ENCODE data around the gene GLDN. TPM values are rescaled to one million over a fixed set of nuclear protein-coding genes. Genes with fewer than 3 reads are reported as not detected.

Gene GLDN
- total and polyA plus RNA-seq, 2 donors: 0.14 to 1.3 TPM

DNA sequence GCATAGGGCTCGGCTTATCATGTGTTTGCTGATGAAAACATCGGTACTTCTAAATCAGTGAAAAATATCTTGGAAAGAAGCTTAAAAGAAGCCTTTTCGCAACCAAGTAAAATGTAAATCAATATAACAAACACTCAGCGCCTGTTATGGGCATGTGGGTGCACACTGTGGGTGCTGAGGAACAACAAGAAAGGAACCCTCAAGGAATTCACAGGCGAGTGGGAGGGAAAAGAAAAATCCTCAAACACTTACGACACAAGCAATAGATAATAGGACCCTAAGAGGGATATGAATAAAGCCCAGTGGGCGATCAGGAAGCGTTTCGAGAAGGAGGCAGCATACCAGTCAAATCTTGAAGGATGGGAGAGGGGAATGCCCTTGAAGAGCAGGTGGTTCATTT is 21.9 kb downstream of the GLDN start:
- no peak overlapping the region for H3K27ac ChIP-seq (ENCODE audit: low read depth in 1 of 2, low read length in 1 of 2)
- H3K9me3 ChIP-seq (ENCODE audit: control insufficient read depth in 2 of 2, insufficient read depth in 1 of 2, low read length in 1 of 2): no peaks in the 10 kb centered on the region
- no peaks in the 10 kb centered on the region for H3K27me3 ChIP-seq (ENCODE audit: control insufficient read depth in 2 of 2, insufficient read depth in 1 of 2, low read length in 1 of 2)
- no peaks in the 10 kb centered on the region for H3K36me3 ChIP-seq (ENCODE audit: control insufficient read depth in 2 of 2, insufficient read depth in 2 of 2, low read length in 1 of 2)
- no peak for DNase-seq (ENCODE audit: low read depth in 6 of 9, low spot score in 9 of 9)
- H3K4me1 ChIP-seq (ENCODE audit: control insufficient read depth in 2 of 2, insufficient read depth in 2 of 2, low read length in 2 of 2): no peaks in the 10 kb centered on the region
- H3K4me3 ChIP-seq (ENCODE audit: low read length in 2 of 2): no peak overlapping the region
- 86% methylated on average over 9 of the region's 9 CpGs for WGBS

DNA sequence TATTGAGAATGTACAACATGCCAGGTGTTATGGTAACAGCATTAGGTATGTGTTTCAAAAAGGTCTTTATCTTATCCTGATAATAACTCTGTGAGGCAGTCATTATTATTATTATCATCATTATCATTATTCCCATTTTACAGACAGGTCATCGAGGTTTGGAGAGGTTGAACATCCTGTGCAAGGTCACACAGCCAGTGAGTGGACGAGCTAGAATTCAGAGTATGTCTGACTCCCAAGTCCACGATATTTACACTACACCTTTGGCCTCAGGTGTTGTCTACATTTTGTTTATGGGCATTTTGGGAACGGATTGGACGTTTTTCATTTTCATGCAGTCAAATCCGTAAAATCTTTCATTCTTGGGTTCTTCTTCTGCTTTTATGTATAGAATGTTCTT is 24.0 kb downstream of the GLDN start:
- H3K36me3 ChIP-seq (ENCODE audit: control insufficient read depth in 2 of 2, insufficient read depth in 2 of 2, low read length in 1 of 2): no peaks in the 10 kb centered on the region
- no peak for DNase-seq (ENCODE audit: low read depth in 6 of 9, low spot score in 9 of 9)
- 95% methylated on average over 6 of the region's 6 CpGs for WGBS
- H3K27me3 ChIP-seq (ENCODE audit: control insufficient read depth in 2 of 2, insufficient read depth in 1 of 2, low read length in 1 of 2): no peaks in the 10 kb centered on the region
- no peaks in the 10 kb centered on the region for H3K4me1 ChIP-seq (ENCODE audit: control insufficient read depth in 2 of 2, insufficient read depth in 2 of 2, low read length in 2 of 2)
- no peaks in the 10 kb centered on the region for H3K9me3 ChIP-seq (ENCODE audit: control insufficient read depth in 2 of 2, insufficient read depth in 1 of 2, low read length in 1 of 2)
- no peak overlapping the region for H3K27ac ChIP-seq (ENCODE audit: low read depth in 1 of 2, low read length in 1 of 2)
- no peak overlapping the region for H3K4me3 ChIP-seq (ENCODE audit: low read length in 2 of 2)

DNA sequence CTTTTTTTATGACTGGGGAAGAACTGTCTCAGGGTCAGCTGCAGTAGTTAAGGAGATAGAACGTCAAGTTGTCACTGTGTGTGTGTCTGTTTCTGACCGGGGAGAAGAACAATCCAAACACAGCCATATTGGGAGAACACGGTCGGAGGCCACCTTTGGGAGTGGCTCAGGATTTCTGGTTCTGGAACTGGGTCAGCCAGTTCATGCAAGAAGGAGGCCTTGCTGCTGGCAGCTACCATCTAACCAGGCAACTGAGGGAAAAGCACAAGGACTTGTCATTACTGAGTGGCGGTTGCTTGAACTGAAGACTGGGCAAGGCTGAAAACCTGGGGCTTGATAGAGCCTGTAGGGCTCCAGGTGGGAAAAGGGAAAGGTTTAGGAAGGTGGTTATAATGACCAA is 24.6 kb downstream of the GLDN start:
- DNase-seq (ENCODE audit: low read depth in 6 of 9, low spot score in 9 of 9): no peak

GRCh38 chr15:51366920-51367319 is 25.5 kb downstream of the GLDN start:
- H3K4me3 ChIP-seq (ENCODE audit: low read length in 2 of 2): no peak overlapping the region
- WGBS: 91% methylated on average over 3 of the region's 3 CpGs
- DNase-seq (ENCODE audit: low read depth in 6 of 9, low spot score in 9 of 9): no peak
- no peaks in the 10 kb centered on the region for H3K4me1 ChIP-seq (ENCODE audit: control insufficient read depth in 2 of 2, insufficient read depth in 2 of 2, low read length in 2 of 2)
- no peaks in the 10 kb centered on the region for H3K27me3 ChIP-seq (ENCODE audit: control insufficient read depth in 2 of 2, insufficient read depth in 1 of 2, low read length in 1 of 2)
- H3K9me3 ChIP-seq (ENCODE audit: control insufficient read depth in 2 of 2, insufficient read depth in 1 of 2, low read length in 1 of 2): no peaks in the 10 kb centered on the region
- no peak overlapping the region for H3K27ac ChIP-seq (ENCODE audit: low read depth in 1 of 2, low read length in 1 of 2)
- no peaks in the 10 kb centered on the region for H3K36me3 ChIP-seq (ENCODE audit: control insufficient read depth in 2 of 2, insufficient read depth in 2 of 2, low read length in 1 of 2)

More for the DNA sequence above, 24.6 kb downstream of the GLDN start:
- Histone ChIP-seq H3K4me3 (ENCODE audit: low read length in 2 of 2) (no peak overlapping the region), H3K9me3 (ENCODE audit: control insufficient read depth in 2 of 2, insufficient read depth in 1 of 2, low read length in 1 of 2) (no peaks in the 10 kb centered on the region), H3K27ac (ENCODE audit: low read depth in 1 of 2, low read length in 1 of 2) (no peak overlapping the region), H3K36me3 (ENCODE audit: control insufficient read depth in 2 of 2, insufficient read depth in 2 of 2, low read length in 1 of 2) (no peaks in the 10 kb centered on the region), H3K4me1 (ENCODE audit: control insufficient read depth in 2 of 2, insufficient read depth in 2 of 2, low read length in 2 of 2) (no peaks in the 10 kb centered on the region), H3K27me3 (ENCODE audit: control insufficient read depth in 2 of 2, insufficient read depth in 1 of 2, low read length in 1 of 2) (no peaks in the 10 kb centered on the region)
- WGBS: 96% methylated on average over 5 of the region's 5 CpGs

- no peaks in the 10 kb centered on the region for H3K4me1 ChIP-seq (ENCODE audit: control insufficient read depth in 2 of 2, insufficient read depth in 2 of 2, low read length in 2 of 2)
- WGBS: 91% methylated on average over 10 of the region's 10 CpGs
- H3K27me3 ChIP-seq (ENCODE audit: control insufficient read depth in 2 of 2, insufficient read depth in 1 of 2, low read length in 1 of 2): no peaks in the 10 kb centered on the region
- H3K4me3 ChIP-seq (ENCODE audit: low read length in 2 of 2): no peak overlapping the region
- no peaks in the 10 kb centered on the region for H3K9me3 ChIP-seq (ENCODE audit: control insufficient read depth in 2 of 2, insufficient read depth in 1 of 2, low read length in 1 of 2)
- H3K27ac ChIP-seq (ENCODE audit: low read depth in 1 of 2, low read length in 1 of 2): no peak overlapping the region
- DNase-seq (ENCODE audit: low read depth in 6 of 9, low spot score in 9 of 9): no peak
- H3K36me3 ChIP-seq (ENCODE audit: control insufficient read depth in 2 of 2, insufficient read depth in 2 of 2, low read length in 1 of 2): no peaks in the 10 kb centered on the region
Measured at GRCh38 chr15:51367322-51367976, 26.0 kb downstream of the GLDN start.

GRCh38 chr15:51368307-51368706 is 26.9 kb downstream of the GLDN start:
- WGBS: 87% methylated on average over 6 of the region's 6 CpGs
- DNase-seq (ENCODE audit: low read depth in 6 of 9, low spot score in 9 of 9): no peak
- no peaks in the 10 kb centered on the region for H3K4me1 ChIP-seq (ENCODE audit: control insufficient read depth in 2 of 2, insufficient read depth in 2 of 2, low read length in 2 of 2)
- no peaks in the 10 kb centered on the region for H3K36me3 ChIP-seq (ENCODE audit: control insufficient read depth in 2 of 2, insufficient read depth in 2 of 2, low read length in 1 of 2)
- no peak overlapping the region for H3K4me3 ChIP-seq (ENCODE audit: low read length in 2 of 2)
- H3K27me3 ChIP-seq (ENCODE audit: control insufficient read depth in 2 of 2, insufficient read depth in 1 of 2, low read length in 1 of 2): no peaks in the 10 kb centered on the region
- H3K27ac ChIP-seq (ENCODE audit: low read depth in 1 of 2, low read length in 1 of 2): no peak overlapping the region
- no peaks in the 10 kb centered on the region for H3K9me3 ChIP-seq (ENCODE audit: control insufficient read depth in 2 of 2, insufficient read depth in 1 of 2, low read length in 1 of 2)

DNA sequence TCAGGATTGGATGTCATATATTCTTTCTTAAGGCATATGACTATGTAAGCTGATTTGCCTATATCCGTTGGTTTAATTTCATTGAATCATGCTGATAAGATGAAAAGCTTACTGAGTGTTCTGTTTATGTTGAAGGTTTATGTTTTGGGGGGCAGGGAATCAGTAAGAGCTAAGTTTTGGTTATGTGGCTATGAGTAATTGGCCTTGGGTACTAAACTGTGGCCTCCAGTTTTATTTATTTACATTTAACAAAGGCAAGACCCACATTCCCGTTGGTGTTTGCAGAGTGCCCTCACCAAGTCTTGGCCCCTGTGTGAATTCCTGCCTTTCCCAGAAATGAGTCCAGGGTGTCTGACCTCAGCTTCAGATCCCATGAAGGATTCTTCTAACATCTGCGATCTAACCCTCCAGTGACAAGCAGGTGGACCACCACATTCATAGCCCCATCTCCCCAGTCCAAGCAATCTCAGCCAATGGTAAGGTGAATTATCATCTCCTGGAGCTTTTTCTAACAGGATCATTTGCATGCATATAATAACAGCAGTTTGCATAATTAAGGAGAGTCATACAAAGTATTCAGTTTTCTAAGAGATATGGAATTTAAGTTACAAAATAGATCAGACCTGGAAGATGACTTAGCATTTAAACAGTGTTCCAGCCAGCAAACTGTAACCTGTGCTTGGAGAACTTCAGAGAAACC is 27.4 kb downstream of the GLDN start:
- Histone ChIP-seq H3K27ac (ENCODE audit: low read depth in 1 of 2, low read length in 1 of 2) (no peak overlapping the region), H3K27me3 (ENCODE audit: control insufficient read depth in 2 of 2, insufficient read depth in 1 of 2, low read length in 1 of 2) (no peaks in the 10 kb centered on the region), H3K4me3 (ENCODE audit: low read length in 2 of 2) (no peak overlapping the region), H3K4me1 (ENCODE audit: control insufficient read depth in 2 of 2, insufficient read depth in 2 of 2, low read length in 2 of 2) (no peaks in the 10 kb centered on the region), H3K36me3 (ENCODE audit: control insufficient read depth in 2 of 2, insufficient read depth in 2 of 2, low read length in 1 of 2) (no peaks in the 10 kb centered on the region), H3K9me3 (ENCODE audit: control insufficient read depth in 2 of 2, insufficient read depth in 1 of 2, low read length in 1 of 2) (no peaks in the 10 kb centered on the region)
- DNase-seq (ENCODE audit: low read depth in 6 of 9, low spot score in 9 of 9): no peak
- WGBS: 97% methylated on average over 3 of the region's 3 CpGs

DNA sequence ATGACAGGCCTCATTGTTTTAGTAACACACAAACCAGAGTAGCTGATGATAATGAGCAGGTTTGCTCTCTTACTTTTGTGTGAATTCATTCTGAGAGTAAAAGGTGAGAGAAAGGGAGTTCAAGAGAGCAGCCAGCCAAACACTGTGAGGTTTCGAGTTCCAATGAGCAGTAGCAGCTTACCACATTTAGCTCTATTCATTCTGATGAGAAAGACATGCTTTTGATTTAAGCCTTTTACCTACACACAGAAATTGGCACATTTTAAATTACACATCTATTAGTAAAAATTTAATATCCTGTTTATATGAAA is 28.0 kb downstream of the GLDN start:
- H3K27ac ChIP-seq (ENCODE audit: low read depth in 1 of 2, low read length in 1 of 2): no peak overlapping the region
- H3K4me3 ChIP-seq (ENCODE audit: low read length in 2 of 2): no peak overlapping the region
- H3K36me3 ChIP-seq (ENCODE audit: control insufficient read depth in 2 of 2, insufficient read depth in 2 of 2, low read length in 1 of 2): no peaks in the 10 kb centered on the region
- H3K4me1 ChIP-seq (ENCODE audit: control insufficient read depth in 2 of 2, insufficient read depth in 2 of 2, low read length in 2 of 2): no peaks in the 10 kb centered on the region
- no peaks in the 10 kb centered on the region for H3K9me3 ChIP-seq (ENCODE audit: control insufficient read depth in 2 of 2, insufficient read depth in 1 of 2, low read length in 1 of 2)
- no peak for DNase-seq (ENCODE audit: low read depth in 6 of 9, low spot score in 9 of 9)
- no peaks in the 10 kb centered on the region for H3K27me3 ChIP-seq (ENCODE audit: control insufficient read depth in 2 of 2, insufficient read depth in 1 of 2, low read length in 1 of 2)
- WGBS: 94% methylated on average over 1 of the region's 1 CpG

DNA sequence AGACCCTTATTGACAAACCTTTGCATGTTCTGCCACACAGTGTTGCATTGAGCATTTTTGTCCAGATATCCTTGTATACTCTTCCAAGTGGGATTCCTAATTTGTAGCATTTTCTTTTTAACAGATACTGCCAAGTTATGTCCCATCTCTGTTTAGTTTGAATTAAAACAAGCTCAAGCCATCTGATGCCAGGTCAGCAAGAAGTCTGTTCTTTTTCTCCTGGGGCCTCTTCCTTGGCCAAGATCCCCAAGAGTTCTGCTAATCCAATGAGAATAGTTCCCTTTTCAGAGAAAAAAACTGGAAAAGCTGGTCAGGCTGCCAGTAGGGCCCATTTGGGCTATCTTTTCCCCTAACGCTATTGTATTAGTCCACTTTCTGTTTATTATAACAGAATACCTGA is 29.8 kb downstream of the GLDN start:
- no peaks in the 10 kb centered on the region for H3K36me3 ChIP-seq (ENCODE audit: control insufficient read depth in 2 of 2, insufficient read depth in 2 of 2, low read length in 1 of 2)
- no peaks in the 10 kb centered on the region for H3K27me3 ChIP-seq (ENCODE audit: control insufficient read depth in 2 of 2, insufficient read depth in 1 of 2, low read length in 1 of 2)
- no peaks in the 10 kb centered on the region for H3K4me1 ChIP-seq (ENCODE audit: control insufficient read depth in 2 of 2, insufficient read depth in 2 of 2, low read length in 2 of 2)
- DNase-seq (ENCODE audit: low read depth in 6 of 9, low spot score in 9 of 9): no peak
- 96% methylated on average over 1 of the region's 1 CpG for WGBS
- no peak overlapping the region for H3K4me3 ChIP-seq (ENCODE audit: low read length in 2 of 2)
- H3K27ac ChIP-seq (ENCODE audit: low read depth in 1 of 2, low read length in 1 of 2): no peak overlapping the region
- H3K9me3 ChIP-seq (ENCODE audit: control insufficient read depth in 2 of 2, insufficient read depth in 1 of 2, low read length in 1 of 2): no peaks in the 10 kb centered on the region

All from thymus (tissue), 11 donors.